BLaER1 treated with 17β-estradiol and CSF1 and Interleukin-3, amounts not matched to agents 10 nM and 100 nM (cell line): ENCODE measurements around the gene SPNS2.

Experiments used
- H3K27ac ChIP-seq, 11 experiments: shearing (Covaris generic); formaldehyde crosslinking; 2 replicates each; pipeline ENCODE4 v1.8.1; 2022
- H3K27me3 ChIP-seq, 11 experiments: shearing (Covaris generic); formaldehyde crosslinking; 2 replicates each; pipeline ENCODE4 v1.8.1; 2022
- H3K36me3 ChIP-seq, 11 experiments: shearing (Covaris generic); formaldehyde crosslinking; 2 replicates each; pipeline ENCODE4 v1.8.1; 2022
- H3K4me1 ChIP-seq, 10 experiments: shearing (Covaris generic); formaldehyde crosslinking; 2 replicates each; pipeline ENCODE4 v1.8.1; 2022
- H3K4me2 ChIP-seq, 11 experiments: shearing (Covaris generic); formaldehyde crosslinking; 2 replicates each; pipeline ENCODE4 v1.8.1; 2022
- H3K4me3 ChIP-seq, 10 experiments: shearing (Covaris generic); formaldehyde crosslinking; 2 replicates each; pipeline ENCODE4 v1.8.1; 2022
- H3K9ac ChIP-seq, 11 experiments: shearing (Covaris generic); formaldehyde crosslinking; 2 replicates each; pipeline ENCODE4 v1.8.1; 2022
- H3K9me3 ChIP-seq, 11 experiments: shearing (Covaris generic); formaldehyde crosslinking; replicated peaks in 1 of 11; 2 replicates each; pipeline ENCODE4 v1.8.1; 2022
- H4K20me1 ChIP-seq, 11 experiments: shearing (Covaris generic); formaldehyde crosslinking; 2 replicates each; pipeline ENCODE4 v1.8.1; 2022
- Cebpa-rat ChIP-seq, 11 experiments: shearing (Covaris generic); IDR thresholded peaks; 2 replicates each; pipeline ENCODE4 v1.8.1; 2022

The SPNS2 gene

DNA sequence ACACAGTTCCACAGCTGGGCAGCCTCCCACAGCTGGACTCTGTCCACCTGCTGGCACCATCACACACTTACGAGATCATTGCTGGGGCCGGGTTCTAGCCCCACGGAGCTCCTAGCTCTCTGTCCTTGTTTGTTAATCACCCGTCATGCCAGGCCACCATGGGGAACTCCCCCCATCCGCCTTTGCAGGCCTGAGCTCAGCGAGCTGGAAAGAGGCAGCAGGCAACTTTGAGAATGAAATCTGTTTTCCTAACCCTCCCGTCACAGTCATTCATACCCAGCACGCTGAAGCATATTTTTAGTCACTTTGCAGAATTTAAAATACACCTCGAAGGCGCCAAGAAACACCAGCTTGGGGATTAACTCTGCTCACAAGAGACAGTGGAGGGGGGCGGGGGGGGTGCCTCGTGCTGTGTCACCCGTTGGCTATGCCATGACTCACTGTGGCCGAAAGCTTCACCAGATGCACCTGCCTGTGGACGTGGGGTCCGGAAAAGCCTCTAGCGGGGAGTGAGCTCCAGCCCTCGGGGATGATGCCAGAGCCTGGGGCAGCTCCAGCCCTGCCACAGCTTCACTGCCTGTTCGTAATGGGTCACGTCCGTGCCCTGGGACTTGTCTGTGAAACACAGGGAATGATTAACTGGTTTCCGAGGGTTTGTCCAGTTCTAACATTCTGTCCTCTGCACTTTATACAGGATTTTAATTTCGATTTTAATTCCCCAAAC lies 1.4 kb upstream of the SPNS2 start:
- peak overlapping the region in 4 of 11 experiments; percentile 6 to 44 (median 18); a peak in 3 of 22 replicates for H3K9ac ChIP-seq
- H3K27me3 ChIP-seq = peaks cover 0 to 40% (median 0%) of the 10 kb centered on the region in 11 experiments; a peak in 10 of 22 replicates
- peak overlapping the region in 1 of 10 experiments; percentile 6; a peak in 1 of 20 replicates for H3K4me3 ChIP-seq
- peak overlapping the region in 3 of 11 experiments; percentile 29 to 51 (median 34); a peak in 4 of 22 replicates for H3K27ac ChIP-seq
- H4K20me1 ChIP-seq = peaks cover 0 to 44% (median 18%) of the 10 kb centered on the region in 11 experiments; a peak in 12 of 22 replicates
- peaks cover 45 to 72% (median 62%) of the 10 kb centered on the region in 10 experiments for H3K4me1 ChIP-seq
- no peaks in the 10 kb centered on the region for H3K36me3 ChIP-seq
- TF ChIP-seq Cebpa-rat (IDR thresholded peaks at IDR 0.05) = no peak
- H3K4me2 ChIP-seq = peak overlapping the region; percentile 73 to 98 (median 92)
- no peaks in the 10 kb centered on the region for H3K9me3 ChIP-seq

DNA sequence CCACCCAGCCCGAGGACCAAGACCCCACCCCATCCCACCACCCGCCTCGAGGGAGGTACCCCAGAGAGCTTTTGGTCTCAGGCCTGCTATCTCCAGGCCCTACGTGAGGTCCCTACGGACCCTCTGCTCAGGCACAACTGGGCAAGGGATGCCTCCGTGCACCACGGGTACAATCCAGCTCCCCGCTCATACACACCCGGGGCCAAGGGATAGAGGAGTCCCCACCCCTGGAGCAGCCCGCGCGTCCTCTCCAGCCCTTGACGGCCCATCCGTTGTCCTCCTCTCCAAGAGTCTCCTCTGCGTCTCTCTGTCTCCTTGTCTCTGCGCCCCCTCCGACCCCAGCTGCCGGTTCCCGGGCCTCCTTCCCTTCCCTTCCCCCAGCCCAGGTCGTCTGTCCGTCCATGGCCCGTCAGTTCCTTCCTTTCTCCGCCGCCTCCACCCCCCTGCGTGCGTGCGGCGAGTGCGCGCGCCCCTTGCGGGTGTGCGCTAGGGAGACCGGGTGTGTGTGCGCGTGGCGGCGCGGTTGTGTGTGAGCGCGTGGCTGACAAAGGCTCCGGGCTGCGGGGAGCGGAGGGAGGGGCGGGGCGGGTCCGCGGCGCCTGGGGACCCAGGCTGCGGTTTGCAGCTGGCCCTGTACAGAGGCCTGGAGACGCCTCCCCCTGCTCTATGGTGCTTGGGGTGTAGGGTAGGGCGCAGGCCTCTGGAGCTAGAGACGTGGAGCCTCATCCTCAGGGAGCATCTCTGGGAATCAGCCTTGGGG lies 930 bp downstream of the SPNS2 start:
- Histone ChIP-seq H3K27ac (peak overlapping the region in 7 of 11 experiments; percentile 15 to 73 (median 53); a peak in 12 of 22 replicates), H3K9me3 (no peaks in the 10 kb centered on the region), H3K4me3 (peak overlapping the region; percentile 41 to 72 (median 62)), H3K27me3 (peaks cover 0 to 40% (median 0%) of the 10 kb centered on the region in 11 experiments; a peak in 10 of 22 replicates), H4K20me1 (peaks cover 0 to 66% (median 18%) of the 10 kb centered on the region in 11 experiments; a peak in 11 of 22 replicates), H3K36me3 (no peaks in the 10 kb centered on the region), H3K4me1 (peaks cover 41 to 86% (median 75%) of the 10 kb centered on the region in 10 experiments), H3K4me2 (peak overlapping the region; percentile 73 to 98 (median 92)), H3K9ac (peak overlapping the region in 10 of 11 experiments; percentile 21 to 78 (median 66); a peak in 19 of 22 replicates)
- no peak for TF ChIP-seq Cebpa-rat (IDR thresholded peaks at IDR 0.05)

- H3K9ac ChIP-seq = peak overlapping the region in 9 of 11 experiments; percentile 42 to 78 (median 67); a peak in 16 of 22 replicates
- H3K4me3 ChIP-seq = peak overlapping the region; percentile 41 to 72 (median 62); a peak in 19 of 20 replicates
- H3K36me3 ChIP-seq = no peaks in the 10 kb centered on the region
- TF ChIP-seq Cebpa-rat (IDR thresholded peaks at IDR 0.05) = no peak
- peaks cover 0 to 40% (median 0%) of the 10 kb centered on the region in 11 experiments; a peak in 10 of 22 replicates for H3K27me3 ChIP-seq
- peak overlapping the region; percentile 73 to 98 (median 92) for H3K4me2 ChIP-seq
- H3K9me3 ChIP-seq = no peaks in the 10 kb centered on the region
- peaks cover 47 to 92% (median 80%) of the 10 kb centered on the region in 10 experiments for H3K4me1 ChIP-seq
- H3K27ac ChIP-seq = peak overlapping the region in 7 of 11 experiments; percentile 15 to 73 (median 53); a peak in 8 of 22 replicates
- peaks cover 0 to 71% (median 18%) of the 10 kb centered on the region in 11 experiments; a peak in 11 of 22 replicates for H4K20me1 ChIP-seq
These were observed 1.5 kb downstream of the SPNS2 start for GRCh38 chr17:4500191-4500571.

GRCh38 chr17:4501295-4501949 lies 2.7 kb downstream of the SPNS2 start:
- Histone ChIP-seq H3K9ac (peak overlapping the region in 2 of 11 experiments; percentile 75 to 78; a peak in 1 of 22 replicates), H3K9me3 (no peaks in the 10 kb centered on the region), H3K27me3 (peaks cover 0 to 40% (median 0%) of the 10 kb centered on the region in 11 experiments; a peak in 10 of 22 replicates), H3K4me1 (peaks cover 52 to 95% (median 90%) of the 10 kb centered on the region in 10 experiments), H3K4me2 (peak overlapping the region in 10 of 11 experiments; percentile 73 to 98 (median 92); a peak in 19 of 22 replicates), H4K20me1 (peaks cover 0 to 83% (median 18%) of the 10 kb centered on the region in 11 experiments; a peak in 11 of 22 replicates), H3K36me3 (no peaks in the 10 kb centered on the region), H3K27ac (no peak overlapping the region), H3K4me3 (0 out of 20 replicates have a peak overlapping the region, but pooled peaks of 1 of the 10 experiments have one; percentile 66)
- TF ChIP-seq Cebpa-rat (IDR thresholded peaks at IDR 0.05) = no peak

GRCh38 chr17:4502466-4503154 lies 3.9 kb downstream of the SPNS2 start:
- H3K4me1 ChIP-seq = peaks cover 48 to 91% (median 86%) of the 10 kb centered on the region in 10 experiments
- no peaks in the 10 kb centered on the region for H3K9me3 ChIP-seq
- TF ChIP-seq Cebpa-rat (IDR thresholded peaks at IDR 0.05) = no peak
- H3K9ac ChIP-seq = no peak overlapping the region
- no peak overlapping the region for H3K27ac ChIP-seq
- H3K4me2 ChIP-seq = peak overlapping the region in 8 of 11 experiments; percentile 2 to 81 (median 75); a peak in 8 of 22 replicates
- H3K27me3 ChIP-seq = peaks cover 0 to 32% (median 0%) of the 10 kb centered on the region in 11 experiments; a peak in 10 of 22 replicates
- H3K4me3 ChIP-seq = no peak overlapping the region
- peaks cover 0 to 76% (median 13%) of the 10 kb centered on the region in 11 experiments; a peak in 11 of 22 replicates for H4K20me1 ChIP-seq
- no peaks in the 10 kb centered on the region for H3K36me3 ChIP-seq

DNA sequence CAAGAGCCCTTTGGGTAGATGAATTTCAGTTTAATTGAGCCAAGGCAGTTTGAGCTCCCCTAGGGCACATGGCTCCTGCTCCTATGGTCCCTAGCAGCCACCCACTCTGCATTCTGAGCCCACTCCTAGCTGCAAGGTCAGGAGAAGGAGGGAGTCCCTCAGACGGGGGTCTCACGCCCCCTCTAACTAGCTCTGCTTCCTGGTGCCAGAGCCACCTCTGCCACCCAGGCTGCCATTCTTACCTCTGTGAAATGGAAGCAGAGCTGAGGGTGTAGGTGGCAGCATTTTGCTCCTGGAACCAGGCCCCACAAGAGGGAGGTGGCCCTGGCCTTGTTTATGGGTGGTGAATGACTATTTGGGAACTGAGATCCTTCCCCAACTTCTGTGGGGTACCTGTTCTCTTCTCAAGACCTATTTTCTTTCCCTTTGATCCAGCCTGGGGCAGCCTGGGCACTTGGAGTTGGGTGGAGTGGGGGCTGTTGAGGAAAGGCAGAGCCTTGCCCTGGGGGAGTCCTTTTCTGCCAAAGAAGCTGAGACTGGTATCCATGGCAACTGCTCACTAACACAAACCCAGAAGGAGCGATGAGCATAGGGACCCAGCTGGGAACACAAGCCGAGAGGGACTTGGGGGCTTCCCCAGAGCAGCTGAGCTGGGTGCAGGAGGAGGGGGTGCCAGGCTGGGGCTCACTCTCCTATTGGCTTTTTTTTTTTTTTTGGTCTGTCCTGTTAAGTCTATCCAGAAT lies 4.8 kb downstream of the SPNS2 start:
- Histone ChIP-seq H3K9ac (peak overlapping the region in 3 of 11 experiments; percentile 1 to 26 (median 11); a peak in 2 of 22 replicates), H3K36me3 (no peaks in the 10 kb centered on the region), H3K4me2 (peak overlapping the region in 10 of 11 experiments; percentile 58 to 85 (median 76); a peak in 21 of 22 replicates), H3K27me3 (peaks cover 0 to 25% (median 0%) of the 10 kb centered on the region in 11 experiments; a peak in 10 of 22 replicates), H3K27ac (peak overlapping the region in 3 of 11 experiments; percentile 12 to 43 (median 15); a peak in 4 of 22 replicates), H3K4me1 (peaks cover 48 to 91% (median 86%) of the 10 kb centered on the region in 10 experiments), H3K4me3 (no peak overlapping the region), H4K20me1 (peaks cover 0 to 69% (median 7%) of the 10 kb centered on the region in 11 experiments; a peak in 9 of 22 replicates), H3K9me3 (no peaks in the 10 kb centered on the region)
- TF ChIP-seq Cebpa-rat (IDR thresholded peaks at IDR 0.05) = no peak

GRCh38 chr17:4504188-4504587 lies 5.5 kb downstream of the SPNS2 start:
- Histone ChIP-seq H3K27me3 (peaks cover 0 to 22% (median 0%) of the 10 kb centered on the region in 11 experiments; a peak in 10 of 22 replicates), H3K27ac (peak overlapping the region in 4 of 11 experiments; percentile 12 to 43 (median 19); a peak in 5 of 22 replicates), H3K9ac (peak overlapping the region in 5 of 11 experiments; percentile 1 to 26 (median 11); a peak in 5 of 22 replicates), H3K4me3 (no peak overlapping the region), H3K4me1 (peaks cover 54 to 94% (median 92%) of the 10 kb centered on the region in 10 experiments), H3K36me3 (no peaks in the 10 kb centered on the region), H3K9me3 (no peaks in the 10 kb centered on the region), H4K20me1 (peaks cover 0 to 74% (median 7%) of the 10 kb centered on the region in 11 experiments; a peak in 8 of 22 replicates), H3K4me2 (peak overlapping the region; percentile 23 to 85 (median 75))
- no peak for TF ChIP-seq Cebpa-rat (IDR thresholded peaks at IDR 0.05)
